Neural crest cell (in vitro differentiated cells): ENCODE measurements around the gene FBXO46. TPM values are rescaled to one million over a fixed set of nuclear protein-coding genes. Genes with fewer than 3 reads are reported as not detected.
A peak's percentile ranks its signal among the peaks of the same experiment; 100 is the strongest.
"Not testable (repeated sequence)": the region's sequence is repeated elsewhere in the genome, so short reads cannot be mapped to it uniquely, and the experiment has no call there.

Source experiments
- DNase-seq: peaks from one replicate; pipeline ENCODE4 v3.0.0; 2021; ENCODE audit warnings: low read depth, mixed read lengths, low spot score
- H3K27ac Mint-ChIP-seq: one replicate; pipeline ENCODE4 v1.8.0; 2021; ENCODE audit warnings: mild to moderate bottlenecking, mixed read lengths; ENCODE audit not compliant: unreplicated experiment
- H3K27me3 Mint-ChIP-seq: 2 replicates; pipeline ENCODE4 v1.8.0; 2021; ENCODE audit warnings: low read depth, mild to moderate bottlenecking, mixed read lengths
- H3K36me3 Mint-ChIP-seq: 2 replicates; pipeline ENCODE4 v1.8.0; 2021; ENCODE audit warnings: low read depth, mild to moderate bottlenecking, mixed read lengths
- H3K4me1 Mint-ChIP-seq: 2 replicates; pipeline ENCODE4 v1.8.0; 2021; ENCODE audit warnings: mixed read lengths
- H3K4me3 Mint-ChIP-seq: one replicate; pipeline ENCODE4 v1.8.0; 2021; ENCODE audit warnings: mild to moderate bottlenecking, mixed read lengths
- H3K9me3 Mint-ChIP-seq: 2 replicates; pipeline ENCODE4 v1.8.0; 2021; ENCODE audit warnings: mixed read lengths
- total RNA-seq: library from RNA; stranded (reverse); gene quantifications from 2 replicates; pipeline ENCODE4 v1.2.1, GENCODE V29; 2021
- TF ChIP-seq, protein P1 (sequence below): fragments of 200-600 bp; sonication (generic); conservative IDR thresholded peaks from 2 replicates; pipeline ENCODE4 v1.5.0; 2021; ENCODE audit warnings: antibody characterized with exemption, mild to moderate bottlenecking

The FBXO46 gene
- total RNA-seq, 1 donor from 2014 or later = 27.2 TPM

DNA sequence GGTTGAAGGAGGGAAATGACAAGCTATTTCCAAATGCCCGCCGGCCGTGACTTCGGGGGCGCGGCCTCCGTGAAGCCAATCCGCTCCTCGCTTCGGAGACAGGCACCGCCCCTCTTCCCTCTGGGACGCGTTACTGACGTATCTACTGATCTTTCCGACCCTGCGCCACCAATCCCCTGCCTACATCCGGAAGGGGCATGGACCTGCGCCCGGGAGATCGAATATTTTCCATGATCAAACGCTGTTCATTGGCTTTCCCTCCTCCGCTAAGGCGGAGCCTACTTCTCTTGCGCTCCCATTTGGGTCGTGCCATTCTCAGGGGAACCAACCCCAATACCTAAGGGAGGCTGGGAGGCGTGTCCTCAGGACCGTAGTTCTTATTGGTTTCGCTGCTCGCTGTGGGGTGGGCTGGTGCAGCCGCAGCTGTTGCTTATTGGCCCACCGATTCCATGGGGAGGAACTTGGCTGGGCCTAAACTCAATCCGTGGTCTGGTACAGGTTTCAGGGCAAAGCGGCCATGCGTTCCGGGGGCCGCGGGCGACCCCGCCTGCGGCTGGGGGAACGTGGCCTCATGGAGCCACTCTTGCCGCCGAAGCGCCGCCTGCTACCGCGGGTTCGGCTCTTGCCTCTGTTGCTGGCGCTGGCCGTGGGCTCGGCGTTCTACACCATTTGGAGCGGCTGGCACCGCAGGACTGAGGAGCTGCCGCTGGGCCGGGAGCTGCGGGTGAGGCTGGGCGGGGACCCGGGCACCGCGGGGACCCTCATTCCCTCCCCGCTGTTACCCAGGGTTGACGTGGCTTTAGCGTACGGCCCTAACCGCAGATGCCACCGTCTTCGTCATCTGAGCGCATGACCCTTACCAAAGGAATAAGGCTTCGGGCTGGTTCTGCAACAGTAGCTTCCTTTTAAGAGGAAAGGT is 38.2 kb downstream of the FBXO46 start, which contains the start of gene QPCTL:
TSS of gene QPCTL (plus strand) at position 480 of the 919 bp plus-strand sequence. CDS start at position 518, 38 bp downstream.
- peak within 1 kb of the TSS; percentile 98 for H3K27ac Mint-ChIP-seq
- DNase-seq = peak; percentile 89
- peaks cover 28% of the 10 kb centered on the region for H3K4me1 Mint-ChIP-seq
- H3K4me3 Mint-ChIP-seq = peak within 1 kb of the TSS; percentile 93
- H3K36me3 Mint-ChIP-seq = peaks cover 7% of the 10 kb centered on the region
- no peaks in the 10 kb centered on the region for H3K27me3 Mint-ChIP-seq
- no peaks in the 10 kb centered on the region for H3K9me3 Mint-ChIP-seq
- TF ChIP-seq, protein P1, sequence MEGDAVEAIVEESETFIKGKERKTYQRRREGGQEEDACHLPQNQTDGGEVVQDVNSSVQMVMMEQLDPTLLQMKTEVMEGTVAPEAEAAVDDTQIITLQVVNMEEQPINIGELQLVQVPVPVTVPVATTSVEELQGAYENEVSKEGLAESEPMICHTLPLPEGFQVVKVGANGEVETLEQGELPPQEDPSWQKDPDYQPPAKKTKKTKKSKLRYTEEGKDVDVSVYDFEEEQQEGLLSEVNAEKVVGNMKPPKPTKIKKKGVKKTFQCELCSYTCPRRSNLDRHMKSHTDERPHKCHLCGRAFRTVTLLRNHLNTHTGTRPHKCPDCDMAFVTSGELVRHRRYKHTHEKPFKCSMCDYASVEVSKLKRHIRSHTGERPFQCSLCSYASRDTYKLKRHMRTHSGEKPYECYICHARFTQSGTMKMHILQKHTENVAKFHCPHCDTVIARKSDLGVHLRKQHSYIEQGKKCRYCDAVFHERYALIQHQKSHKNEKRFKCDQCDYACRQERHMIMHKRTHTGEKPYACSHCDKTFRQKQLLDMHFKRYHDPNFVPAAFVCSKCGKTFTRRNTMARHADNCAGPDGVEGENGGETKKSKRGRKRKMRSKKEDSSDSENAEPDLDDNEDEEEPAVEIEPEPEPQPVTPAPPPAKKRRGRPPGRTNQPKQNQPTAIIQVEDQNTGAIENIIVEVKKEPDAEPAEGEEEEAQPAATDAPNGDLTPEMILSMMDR = no peak

- peak within 1 kb of the TSS; percentile 93 for H3K4me3 Mint-ChIP-seq
- no peaks in the 10 kb centered on the region for H3K9me3 Mint-ChIP-seq
- peak within 1 kb of the TSS; percentile 98 for H3K27ac Mint-ChIP-seq
- H3K36me3 Mint-ChIP-seq = peaks cover 7% of the 10 kb centered on the region
- peak; percentile 94 for DNase-seq
- peaks cover 28% of the 10 kb centered on the region for H3K4me1 Mint-ChIP-seq
- no peaks in the 10 kb centered on the region for H3K27me3 Mint-ChIP-seq
- TF ChIP-seq, protein P1 = peak; percentile 5
These were observed 39.0 kb downstream of the FBXO46 start, which contains the start of gene SNRPD2 for GRCh38 chr19:45691516-45692186. Gene SNRPD2 (minus strand): TSS chr19:45691953. CDS start chr19:45691888, 65 bp downstream.

DNA sequence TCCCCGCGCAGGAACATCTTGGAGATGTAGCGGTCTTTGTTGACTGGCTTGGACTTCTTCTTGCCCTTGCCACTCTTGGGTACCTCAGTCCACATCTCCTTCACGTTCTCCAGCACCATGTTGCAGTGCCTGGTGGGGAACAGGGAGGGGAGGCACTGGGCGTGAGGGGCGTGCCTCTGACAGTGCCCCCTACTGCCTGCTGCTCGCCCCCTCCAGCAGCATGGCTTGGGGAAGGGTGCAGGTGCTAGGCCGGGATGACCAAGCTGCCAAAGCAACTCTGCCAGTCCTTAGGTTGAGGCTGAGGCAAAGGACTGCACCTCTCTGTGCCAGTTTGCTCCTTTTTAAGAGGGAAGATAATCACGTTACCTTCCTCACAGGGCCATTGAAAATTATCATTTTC is 43.1 kb downstream of the FBXO46 start:
- H3K27me3 Mint-ChIP-seq = no peaks in the 10 kb centered on the region
- no peak for DNase-seq
- H3K36me3 Mint-ChIP-seq = peaks cover 7% of the 10 kb centered on the region
- no peaks in the 10 kb centered on the region for H3K9me3 Mint-ChIP-seq
- H3K4me3 Mint-ChIP-seq = peak overlapping the region; percentile 34
- TF ChIP-seq, protein P1 = no peak
- H3K27ac Mint-ChIP-seq = no peak overlapping the region
- H3K4me1 Mint-ChIP-seq = peaks cover 19% of the 10 kb centered on the region

- H3K36me3 Mint-ChIP-seq, H3K9me3 Mint-ChIP-seq: not testable (repeated sequence)
- peaks cover 13% of the 10 kb centered on the region for H3K27me3 Mint-ChIP-seq
These were observed 45.7 kb downstream of the FBXO46 start for GRCh38 chr19:45685045-45685444.

DNA sequence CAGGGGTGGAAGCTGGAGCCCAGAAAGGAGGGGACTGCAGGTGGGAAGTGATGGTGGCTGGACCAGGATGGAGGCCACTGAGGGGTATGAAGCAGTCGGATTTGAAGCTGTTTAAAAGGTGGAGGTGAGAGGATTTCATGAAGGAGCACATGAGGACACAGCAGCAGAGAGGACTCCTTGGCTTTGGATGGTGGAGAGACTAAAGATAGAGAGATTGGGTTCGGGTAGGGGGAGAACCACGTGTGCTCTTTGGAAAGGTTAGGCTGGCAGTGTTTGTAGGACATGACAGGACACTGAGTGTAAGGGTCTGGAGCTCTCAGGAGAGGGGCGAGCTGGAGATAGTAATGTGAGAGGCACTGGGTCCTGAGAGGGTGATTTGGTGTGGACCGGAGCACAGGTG is 47.8 kb downstream of the FBXO46 start:
- TF ChIP-seq, protein P1 = no peak
- no peak for DNase-seq
- no peaks in the 10 kb centered on the region for H3K36me3 Mint-ChIP-seq
- no peaks in the 10 kb centered on the region for H3K4me1 Mint-ChIP-seq
- H3K27me3 Mint-ChIP-seq = peaks cover 34% of the 10 kb centered on the region
- H3K9me3 Mint-ChIP-seq = no peaks in the 10 kb centered on the region
- no peak overlapping the region for H3K27ac Mint-ChIP-seq
- peak overlapping the region; percentile 44 for H3K4me3 Mint-ChIP-seq

More at GRCh38 chr19:45685045-45685444, 45.7 kb downstream of the FBXO46 start:
- peak overlapping the region; percentile 15 for H3K4me3 Mint-ChIP-seq
- not testable (repeated sequence) for H3K4me1 Mint-ChIP-seq, DNase-seq, H3K27ac Mint-ChIP-seq
